ENCODE data around the gene FNBP1.
"Not testable (repeated sequence)": the region's sequence is repeated elsewhere in the genome, so short reads cannot be mapped to it uniquely, and the experiment has no call there.

FNBP1 gene

DNA sequence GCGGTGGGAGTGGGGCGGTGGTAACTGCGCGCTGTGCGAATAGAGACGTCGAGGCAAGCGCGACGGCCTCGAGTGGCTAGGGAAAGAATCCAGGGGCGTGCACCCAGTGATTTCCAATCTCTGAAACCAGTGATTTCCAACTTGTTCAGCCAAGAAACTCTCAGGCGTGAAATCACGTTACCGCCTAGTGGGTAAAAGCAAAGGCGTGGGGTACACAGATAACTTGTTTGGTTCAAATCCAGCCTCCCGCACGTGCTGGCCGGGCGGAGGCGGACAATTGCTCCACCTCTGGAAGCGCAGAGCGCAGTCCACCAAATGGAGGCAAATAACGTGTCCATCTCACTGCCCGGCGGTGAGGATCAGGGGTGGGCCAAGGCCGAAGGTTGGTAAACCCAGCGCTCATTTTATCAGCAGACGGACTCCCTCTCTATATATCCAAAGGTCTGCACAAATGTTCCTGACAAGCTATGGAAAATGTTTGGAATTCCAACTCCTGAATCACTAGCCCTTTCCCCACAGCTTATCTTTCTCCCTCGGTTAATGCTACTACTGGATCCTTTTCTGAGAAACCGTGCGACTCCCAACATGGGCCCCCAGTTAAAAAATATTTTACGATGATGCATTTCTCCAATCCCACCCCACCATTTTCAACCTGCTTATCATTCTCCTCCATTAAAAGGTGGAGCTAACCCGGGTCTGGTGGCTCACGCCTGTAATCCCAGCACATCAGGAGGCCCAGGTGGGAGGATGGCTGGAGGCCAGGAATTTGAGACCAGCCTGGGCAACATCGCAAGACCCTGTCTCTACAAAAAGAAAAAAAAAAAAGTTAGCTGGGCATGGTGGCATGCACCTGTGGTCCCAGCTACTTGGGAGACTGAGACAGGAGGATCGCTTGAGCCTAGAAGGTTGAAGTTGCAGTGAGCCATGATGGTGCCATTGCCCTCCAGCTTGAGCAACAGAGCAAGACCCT, 950 bp upstream of the FNBP1 start:
- DNase-seq = no peak

GRCh38 chr9:130042406-130042884, 544 bp downstream of the FNBP1 start:
- DNase-seq = no peak

DNA sequence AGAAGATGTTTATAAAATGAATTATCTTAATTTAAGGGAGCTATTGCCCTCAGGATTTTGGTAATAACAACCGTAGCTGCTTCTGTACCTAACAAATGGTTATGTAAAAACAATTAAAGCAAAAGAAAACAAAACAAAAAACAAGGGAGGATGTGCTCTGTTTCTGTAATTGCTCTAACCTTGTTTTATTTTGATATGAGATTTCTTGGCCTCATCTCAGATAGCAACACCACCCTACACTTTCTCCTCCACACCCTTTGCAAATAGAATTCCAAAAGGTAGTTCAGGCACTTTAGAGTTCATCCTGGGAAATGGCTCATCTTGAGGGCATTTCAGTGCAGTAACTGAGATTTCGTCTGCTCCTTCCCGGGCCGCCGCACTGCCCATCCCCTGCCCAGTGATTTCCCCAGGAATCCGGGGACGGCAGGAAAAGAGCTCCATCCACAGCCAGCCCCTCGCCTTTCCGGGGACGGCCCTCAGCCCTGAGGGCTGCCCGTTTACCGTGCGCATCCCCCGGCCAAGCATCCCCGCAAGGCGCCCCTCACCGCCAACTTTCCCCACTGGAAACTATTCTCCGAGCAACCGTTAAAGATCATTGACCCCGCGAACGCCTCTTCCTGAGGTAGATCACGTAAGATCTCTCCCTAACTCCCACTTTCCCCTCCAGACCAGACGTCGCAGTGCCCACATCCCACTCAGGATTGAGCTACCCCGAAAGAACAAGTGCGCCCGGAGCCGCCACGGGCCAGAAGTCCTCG, 1.2 kb downstream of the FNBP1 start:
- DNase-seq = no peak

DNA sequence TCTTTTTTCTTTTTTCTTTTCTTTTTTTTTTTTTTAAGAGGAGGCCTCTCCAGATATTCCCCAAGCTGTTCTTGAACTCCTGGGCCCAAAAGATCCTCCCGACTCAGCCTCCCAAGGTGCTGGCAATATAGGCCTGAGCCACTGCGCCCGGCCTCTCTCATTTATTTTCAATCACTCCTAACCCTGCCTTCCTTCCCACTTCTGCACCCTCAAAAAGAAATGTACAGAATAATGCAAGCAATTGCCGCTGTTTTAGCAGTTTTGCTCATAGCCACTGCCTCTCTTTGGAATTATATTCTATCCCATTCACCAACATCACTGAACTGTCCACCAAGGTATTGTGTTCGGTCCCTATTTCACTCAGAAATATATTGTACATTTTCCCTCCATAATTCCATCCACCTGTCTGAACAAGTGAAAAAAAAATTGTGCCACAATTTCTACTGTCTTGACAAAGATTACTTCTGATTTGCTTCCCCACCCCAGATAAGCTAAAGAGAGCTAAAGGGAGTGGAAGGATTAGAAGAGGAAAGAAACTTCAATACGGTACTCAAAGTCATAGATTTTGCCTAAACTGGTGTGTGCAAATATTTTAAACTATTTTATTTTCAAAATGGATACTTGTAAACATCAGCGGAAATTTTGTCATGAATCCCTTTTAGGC, 1.9 kb downstream of the FNBP1 start:
- DNase-seq = no peak

GRCh38 chr9:130039528-130040147, 3.4 kb downstream of the FNBP1 start:
- DNase-seq = no peak

DNA sequence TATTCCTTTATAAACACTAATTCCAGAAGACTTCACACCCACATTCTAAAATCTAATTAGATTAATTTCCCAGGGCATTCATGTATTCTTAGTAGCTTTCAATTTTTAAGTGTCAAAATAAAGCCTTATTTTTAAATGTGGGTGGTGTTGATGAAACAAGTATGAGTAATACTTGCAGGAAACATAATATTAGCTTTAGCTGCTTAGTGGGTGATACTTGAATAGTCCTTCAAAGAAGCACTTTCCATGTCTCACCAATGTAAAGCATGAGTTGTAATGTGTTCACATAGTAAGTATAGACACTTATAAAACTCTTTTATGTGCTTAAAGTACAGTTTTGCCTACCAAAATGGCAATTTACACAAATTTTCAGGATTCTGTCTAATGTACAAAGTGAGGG, 6.9 kb downstream of the FNBP1 start:
- DNase-seq = no peak

DNA sequence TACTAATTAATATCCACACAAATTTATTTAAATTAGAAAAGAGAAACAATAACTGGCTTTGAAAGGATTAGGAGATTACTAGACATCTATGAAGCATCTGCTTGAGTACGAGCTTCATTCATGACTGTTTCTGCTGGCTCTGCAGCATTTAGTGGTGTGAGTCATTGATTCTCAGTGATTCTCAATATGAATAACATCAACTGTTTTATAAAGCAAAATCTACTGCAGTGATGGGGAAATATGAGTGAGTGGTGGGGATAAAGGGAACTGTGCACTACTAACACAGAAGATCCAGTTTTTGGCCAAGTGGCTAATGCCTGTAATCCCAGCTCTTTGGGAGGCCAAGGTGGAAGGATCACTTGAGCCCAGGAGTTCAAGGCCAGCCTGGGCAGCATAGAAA, 8.4 kb downstream of the FNBP1 start:
- no peak for DNase-seq

- no peak for DNase-seq
Observed at GRCh38 chr9:130030651-130031127, 12.3 kb downstream of the FNBP1 start.

- DNase-seq = no peak
Observed at GRCh38 chr9:130029223-130029973, 13.6 kb downstream of the FNBP1 start.

DNA sequence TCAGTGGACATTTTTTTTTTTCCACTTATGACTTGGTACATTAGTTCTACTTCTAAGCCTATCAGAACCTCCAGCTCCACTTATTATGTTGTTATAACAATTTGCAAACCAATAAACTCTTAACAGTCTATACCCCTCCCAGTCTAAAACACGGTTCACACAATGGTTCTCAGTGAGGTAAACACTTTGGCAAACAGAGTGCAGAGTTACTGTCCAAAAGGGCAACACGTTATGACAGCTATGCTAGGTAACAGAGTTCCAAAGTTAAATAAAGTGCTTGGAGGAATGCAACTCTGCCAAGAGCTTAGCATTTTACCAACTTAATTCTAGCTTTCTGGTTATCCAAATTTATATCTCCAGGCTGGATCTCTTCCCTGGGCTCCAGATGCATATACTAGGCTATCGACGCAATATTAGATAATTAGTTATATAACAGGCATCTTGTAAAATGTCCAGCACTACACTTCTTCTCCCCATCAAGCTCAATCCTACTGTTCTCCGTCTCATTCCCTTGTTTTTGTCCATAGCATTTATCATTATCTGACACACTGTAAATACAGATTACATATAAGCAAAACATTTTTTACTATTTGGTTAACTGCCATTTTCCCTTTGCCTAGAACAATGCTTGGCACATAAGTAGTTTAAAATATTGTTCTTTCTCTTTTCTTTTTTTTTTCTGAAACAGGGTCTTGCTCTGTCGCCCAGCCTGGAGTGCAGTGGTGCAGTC, 14.3 kb downstream of the FNBP1 start:
- DNase-seq = no peak

GRCh38 chr9:130027533-130028365, 15.2 kb downstream of the FNBP1 start:
- DNase-seq = no peak

- no peak for DNase-seq
Observed at GRCh38 chr9:130026583-130027340, 16.2 kb downstream of the FNBP1 start.

GRCh38 chr9:130024597-130024994, 18.4 kb downstream of the FNBP1 start:
- no peak for DNase-seq

- no peak for DNase-seq
Observed at GRCh38 chr9:130023994-130024596, 18.9 kb downstream of the FNBP1 start.

DNA sequence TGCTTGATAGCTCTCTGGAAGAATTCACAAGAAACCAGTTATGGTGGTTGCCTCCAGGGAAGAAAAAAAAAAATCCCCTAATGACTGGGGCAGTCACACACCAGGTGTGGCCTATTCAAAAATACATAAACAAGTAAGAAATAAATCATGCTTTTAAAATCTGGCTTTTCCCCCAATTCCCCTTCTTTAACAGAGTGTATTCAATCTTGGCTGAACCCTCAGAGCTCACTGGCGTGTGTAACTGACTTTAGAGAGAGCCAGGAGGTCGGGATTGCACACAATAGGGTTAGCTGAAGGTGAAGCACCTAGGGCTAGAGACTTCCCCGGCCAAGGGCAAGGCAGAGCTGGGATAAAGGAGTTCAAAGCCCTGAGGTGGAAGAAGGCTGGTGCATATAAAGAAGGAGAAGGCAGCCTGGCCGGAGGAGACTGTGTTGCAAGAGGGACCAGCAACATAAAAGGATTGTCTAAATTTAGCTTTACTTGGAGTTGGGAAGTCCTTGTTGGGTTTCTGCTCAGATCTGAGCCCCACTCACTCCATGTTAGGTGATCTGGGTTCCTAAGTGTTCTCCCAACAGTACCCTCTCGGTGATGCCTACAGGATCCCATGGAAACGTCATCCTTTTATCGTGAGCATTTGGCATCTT, 19.7 kb downstream of the FNBP1 start:
- DNase-seq = no peak

DNA sequence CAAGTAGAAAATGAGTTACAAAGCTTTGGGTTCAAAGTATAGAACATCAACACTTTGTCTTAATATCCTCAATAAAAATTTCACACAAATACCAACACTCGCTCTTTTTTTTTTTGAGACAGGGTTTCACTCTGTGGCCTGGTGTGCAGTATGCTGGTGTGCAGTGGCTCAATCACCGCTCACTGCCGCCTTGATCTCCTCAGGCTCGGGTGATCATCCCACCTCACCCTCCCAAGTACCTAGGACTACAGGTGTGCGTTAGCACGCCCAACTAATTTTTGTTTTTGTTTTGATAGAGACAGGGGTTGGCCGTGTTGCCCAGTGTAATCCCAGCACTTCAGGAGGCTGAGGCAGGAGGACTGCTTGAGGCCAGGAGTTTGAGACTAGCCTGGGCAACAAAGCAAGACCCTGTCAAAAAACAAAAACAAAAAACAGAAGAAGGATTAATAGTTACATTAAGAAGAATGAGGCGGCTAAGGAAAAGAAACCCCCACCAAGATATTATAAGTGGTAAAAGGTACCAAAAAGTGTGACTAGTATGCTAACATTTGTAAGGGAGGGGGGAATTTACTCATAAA, 20.3 kb downstream of the FNBP1 start:
- no peak for DNase-seq

DNA sequence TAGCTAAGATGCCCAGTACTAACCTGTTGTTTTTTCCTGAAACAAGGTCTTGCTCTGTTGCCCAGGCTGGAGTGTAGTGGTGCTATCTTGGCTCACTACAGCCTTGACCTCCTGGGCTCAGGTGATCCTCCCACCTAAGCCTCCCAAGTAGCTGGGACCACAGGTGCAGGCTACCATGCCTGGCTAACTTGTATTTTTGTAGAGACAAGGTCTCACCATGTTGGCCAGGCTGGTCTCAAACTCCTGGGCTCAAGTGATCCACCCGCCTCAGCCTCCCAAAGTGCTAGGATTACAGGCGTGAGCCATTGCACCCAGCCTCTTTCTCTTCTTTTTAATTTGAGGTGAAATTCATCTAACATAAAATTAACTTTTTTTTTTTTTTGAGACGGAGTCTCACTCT, 21.1 kb downstream of the FNBP1 start:
- DNase-seq = not testable (repeated sequence)

GRCh38 chr9:130021123-130021522, 21.9 kb downstream of the FNBP1 start:
- no peak for DNase-seq
